LNCaP clone FGC (cell line): ENCODE measurements around the gene KLHL1.

Source experiments
- DNase-seq: peaks from one replicate; pipeline ENCODE4 v3.0.0-alpha.2; 2011; ENCODE audit warnings: low read depth
- H3K4me3 ChIP-seq: 2 replicates; pipeline ENCODE4 v1.5.1; 2011; ENCODE audit warnings: mild to moderate bottlenecking, low read depth, low read length, control low read depth
- CTCF ChIP-seq: IDR thresholded peaks from 2 replicates; pipeline ENCODE4 v1.5.1; 2012; ENCODE audit warnings: mild to moderate bottlenecking; ENCODE audit not compliant: control insufficient read depth, insufficient read depth; ENCODE audit errors: extremely low read depth

Gene KLHL1

GRCh38 chr13:70022646-70023045 is 85.6 kb downstream of the KLHL1 start:
- H3K4me3 ChIP-seq = no peak overlapping the region
- no peak for TF ChIP-seq CTCF
- no peak for DNase-seq

- TF ChIP-seq CTCF = no peak
- DNase-seq = no peak
- H3K4me3 ChIP-seq = no peak overlapping the region
Observed at GRCh38 chr13:70016116-70016515, 92.1 kb downstream of the KLHL1 start.

GRCh38 chr13:70014337-70014736 is 93.9 kb downstream of the KLHL1 start:
- no peak for TF ChIP-seq CTCF
- no peak for DNase-seq
- no peak overlapping the region for H3K4me3 ChIP-seq

GRCh38 chr13:69999875-70000274 is 108.4 kb downstream of the KLHL1 start:
- no peak for DNase-seq
- no peak overlapping the region for H3K4me3 ChIP-seq
- TF ChIP-seq CTCF = no peak

GRCh38 chr13:69997061-69997460 is 111.2 kb downstream of the KLHL1 start:
- DNase-seq = no peak
- TF ChIP-seq CTCF = no peak
- H3K4me3 ChIP-seq = no peak overlapping the region

GRCh38 chr13:69980799-69981198 is 127.5 kb downstream of the KLHL1 start:
- peak; percentile 61 for DNase-seq
- no peak for TF ChIP-seq CTCF
- no peak overlapping the region for H3K4me3 ChIP-seq

- no peak for DNase-seq
- H3K4me3 ChIP-seq = no peak overlapping the region
- TF ChIP-seq CTCF = no peak
Observed at GRCh38 chr13:69975496-69975895, 132.8 kb downstream of the KLHL1 start.
